HG02623 (cell line): ENCODE measurements around the gene SLC4A2.

Experiments
- ATAC-seq: cut with Tn5 transposase; IDR thresholded peaks from one replicate; pipeline ENCODE4 v1.9.1; 2021; ENCODE audit warnings: moderate library complexity; ENCODE audit not compliant: unreplicated experiment

The SLC4A2 gene

GRCh38 chr7:151114151-151115090 is 55.0 kb downstream of the SLC4A2 start:
- ATAC-seq: no peak

DNA sequence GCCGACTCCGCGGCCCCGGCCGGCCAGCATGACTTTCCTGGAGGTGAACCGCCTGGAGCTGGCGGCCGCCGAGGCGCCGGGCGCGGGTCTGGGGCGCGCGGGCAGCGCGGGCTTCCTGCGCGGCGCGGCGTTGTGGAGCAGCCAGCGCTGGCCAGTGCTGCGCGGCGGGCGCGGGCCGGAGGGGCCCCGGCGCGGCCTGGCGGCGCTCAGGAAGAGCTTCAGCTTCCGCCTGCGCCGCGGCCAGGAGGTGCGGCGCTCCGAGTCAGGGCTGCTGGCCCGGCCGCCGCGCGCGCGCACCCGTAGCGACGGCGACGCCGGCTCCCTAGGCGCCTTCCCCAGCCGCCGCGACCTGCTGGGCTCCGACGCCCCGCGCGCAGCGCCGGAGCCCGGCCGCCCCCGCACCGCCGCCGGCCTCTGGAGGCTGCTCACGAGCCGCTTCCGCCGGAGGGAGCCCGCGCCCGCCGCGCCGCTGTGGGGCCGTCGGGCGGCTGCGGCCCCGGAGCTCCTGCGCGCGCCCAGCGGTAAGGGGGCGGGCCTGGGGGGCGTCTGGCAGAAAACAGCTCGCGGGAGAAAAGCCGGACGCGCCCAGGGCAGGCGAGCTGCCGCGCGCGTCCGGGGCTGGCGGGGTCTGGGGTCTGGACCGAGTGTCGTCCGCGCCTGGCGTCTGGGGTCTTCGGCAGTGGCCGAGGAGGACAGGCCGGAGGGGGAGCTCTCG is 55.9 kb downstream of the SLC4A2 start:
- ATAC-seq: no peak

DNA sequence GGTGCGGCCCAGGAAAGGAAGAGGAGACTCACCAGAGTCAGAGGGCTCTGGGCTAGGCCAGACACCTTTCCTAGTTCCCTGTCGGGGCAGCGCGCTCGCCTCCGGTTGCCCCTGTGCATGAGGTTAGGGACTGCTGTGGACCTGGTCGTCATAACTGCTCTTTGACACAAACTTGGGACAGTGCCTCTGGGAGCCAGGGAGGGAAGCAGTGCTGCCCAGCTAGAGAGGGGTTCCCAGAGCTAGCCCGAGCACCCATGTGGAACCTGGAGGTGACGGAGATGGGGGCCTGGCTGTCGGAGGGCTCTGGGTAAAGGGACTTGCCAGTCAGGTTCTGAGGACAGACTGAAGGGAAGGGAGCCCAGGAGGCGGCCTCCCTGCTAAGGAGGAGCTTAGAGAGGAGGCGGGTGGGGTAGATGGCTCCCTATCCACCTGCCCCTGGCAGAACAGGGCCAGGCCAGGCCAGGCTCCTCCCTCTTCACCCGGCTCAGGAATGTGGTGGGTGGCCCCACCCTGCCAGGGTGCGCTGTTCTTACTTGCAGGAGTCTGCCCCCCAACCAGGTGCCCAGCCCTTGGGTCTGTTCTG is 56.5 kb downstream of the SLC4A2 start:
- no peak for ATAC-seq

DNA sequence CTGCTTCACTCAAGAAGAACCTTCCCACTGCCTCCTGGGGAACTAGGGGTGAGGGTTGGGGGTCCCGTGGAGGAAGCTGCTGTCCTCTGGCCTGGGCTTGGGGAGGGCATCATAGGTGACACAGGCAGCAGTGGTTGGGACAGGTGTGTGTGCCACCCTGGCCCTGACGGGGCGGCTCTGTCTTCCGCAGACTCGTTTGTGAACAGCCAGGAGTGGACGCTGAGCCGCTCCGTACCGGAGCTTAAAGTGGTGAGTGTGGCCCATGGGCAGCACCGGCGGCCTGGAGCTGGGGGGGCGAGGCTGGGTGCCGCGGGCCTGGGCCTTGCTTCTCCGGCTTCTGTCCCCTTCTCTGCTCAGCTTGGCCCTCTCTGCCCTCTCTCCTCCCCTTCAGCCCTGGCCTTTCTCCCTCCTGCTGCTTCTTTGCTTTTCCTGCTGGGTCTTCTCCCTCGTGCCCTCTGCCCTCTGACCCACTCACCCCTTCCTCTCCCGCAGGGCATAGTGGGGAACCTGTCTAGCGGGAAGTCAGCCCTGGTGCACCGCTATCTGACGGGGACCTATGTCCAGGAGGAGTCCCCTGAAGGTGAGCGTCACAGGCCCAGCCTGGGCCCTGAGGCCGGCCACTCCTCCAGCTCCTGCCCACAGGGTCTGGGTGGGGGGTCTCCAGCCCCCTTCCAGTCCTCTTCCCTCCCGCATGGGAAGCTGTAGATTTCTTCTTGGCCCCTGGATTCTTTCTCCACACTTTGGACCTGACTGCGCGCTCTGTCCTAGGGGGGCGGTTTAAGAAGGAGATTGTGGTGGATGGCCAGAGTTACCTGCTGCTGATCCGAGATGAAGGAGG is 57.4 kb downstream of the SLC4A2 start:
- no peak for ATAC-seq

DNA sequence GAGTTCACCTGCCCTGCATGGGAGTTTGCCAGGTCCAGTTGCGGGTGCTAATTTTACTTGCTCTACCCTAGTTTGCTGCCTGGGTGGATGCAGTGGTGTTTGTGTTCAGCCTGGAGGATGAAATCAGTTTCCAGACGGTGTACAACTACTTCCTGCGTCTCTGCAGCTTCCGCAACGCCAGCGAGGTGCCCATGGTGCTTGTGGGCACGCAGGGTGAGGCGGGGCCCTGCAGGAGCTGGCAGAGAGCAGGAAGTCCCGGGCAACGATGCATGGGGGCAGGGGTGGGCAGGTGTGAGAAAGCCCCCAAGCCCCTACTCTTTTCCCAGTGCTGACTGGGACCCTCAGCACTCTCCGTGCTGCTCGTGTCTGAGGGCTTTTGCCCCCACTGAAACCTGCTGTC is 58.2 kb downstream of the SLC4A2 start:
- ATAC-seq: no peak

DNA sequence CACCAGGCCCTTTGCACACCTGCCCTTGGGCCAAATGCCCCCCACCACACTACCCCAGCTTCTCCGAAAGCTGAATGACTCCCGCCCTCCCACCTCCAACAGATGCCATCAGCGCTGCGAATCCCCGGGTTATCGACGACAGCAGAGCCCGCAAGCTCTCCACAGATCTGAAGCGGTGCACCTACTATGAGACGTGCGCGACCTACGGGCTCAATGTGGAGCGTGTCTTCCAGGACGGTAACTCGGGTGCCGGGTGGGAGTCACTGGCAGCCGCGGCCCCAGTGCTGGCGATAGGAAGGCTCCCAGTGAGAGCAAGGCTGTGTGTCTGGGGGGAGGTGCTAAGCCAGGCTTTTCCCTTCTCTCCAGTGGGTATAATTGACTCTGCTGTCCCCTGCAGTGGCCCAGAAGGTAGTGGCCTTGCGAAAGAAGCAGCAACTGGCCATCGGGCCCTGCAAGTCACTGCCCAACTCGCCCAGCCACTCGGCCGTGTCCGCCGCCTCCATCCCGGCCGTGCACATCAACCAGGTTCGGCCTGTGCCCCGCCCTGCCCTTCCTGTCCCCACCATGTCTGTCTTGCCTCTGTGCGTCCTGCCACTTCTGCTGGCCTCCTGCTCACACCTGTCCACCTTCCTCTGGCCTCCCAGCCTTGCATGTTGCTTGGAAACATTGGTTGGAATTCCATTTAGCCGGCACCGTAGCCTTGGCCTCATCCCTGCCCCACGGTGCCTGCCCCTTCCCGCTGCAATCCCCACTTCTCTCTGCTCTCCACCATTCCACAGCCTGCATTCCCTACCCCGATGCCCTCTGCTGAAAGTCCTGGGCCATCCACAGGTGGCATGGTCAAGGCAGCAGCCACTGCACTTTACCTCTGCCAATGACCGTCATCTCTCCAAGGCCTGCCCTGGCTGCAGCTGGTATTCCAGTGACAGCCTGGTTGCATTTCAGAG is 59.0 kb downstream of the SLC4A2 start:
- no peak for ATAC-seq

DNA sequence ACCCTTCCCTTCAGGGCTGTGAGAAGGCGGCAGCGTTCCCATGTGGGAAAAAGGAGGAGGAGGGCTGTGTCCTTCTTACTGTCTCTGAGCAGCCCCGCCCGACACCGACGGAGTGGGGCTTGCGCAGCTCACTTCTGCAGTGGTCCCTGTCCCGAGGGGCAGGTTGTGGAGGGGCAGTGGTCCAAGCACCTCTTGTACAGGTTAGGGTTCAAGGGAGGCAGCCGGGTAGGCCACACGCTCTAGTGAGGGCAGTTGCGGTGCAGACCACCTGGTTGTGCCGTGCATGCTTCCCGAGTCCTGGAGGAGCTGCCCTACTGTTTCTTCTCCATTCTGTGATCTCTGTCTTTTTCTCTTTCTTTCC is 59.6 kb downstream of the SLC4A2 start:
- no peak for ATAC-seq

DNA sequence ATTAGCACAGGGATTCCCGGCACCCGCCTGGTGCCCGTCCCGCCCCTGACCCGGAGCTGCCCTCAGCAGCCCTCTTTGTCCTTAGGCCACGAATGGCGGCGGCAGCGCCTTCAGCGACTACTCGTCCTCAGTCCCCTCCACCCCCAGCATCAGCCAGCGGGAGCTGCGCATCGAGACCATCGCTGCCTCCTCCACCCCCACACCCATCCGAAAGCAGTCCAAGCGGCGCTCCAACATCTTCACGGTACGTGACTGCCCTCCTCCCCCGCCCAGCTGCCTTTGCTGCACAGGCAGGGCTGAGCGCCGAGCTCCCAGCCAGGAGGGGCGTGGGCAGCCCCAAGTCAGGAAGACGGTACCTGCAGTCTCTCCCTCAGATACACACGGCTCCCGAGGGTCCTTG is 60.5 kb downstream of the SLC4A2 start:
- ATAC-seq: no peak

- ATAC-seq: no peak
These were observed 61.5 kb downstream of the SLC4A2 start for GRCh38 chr7:151120896-151121295.

DNA sequence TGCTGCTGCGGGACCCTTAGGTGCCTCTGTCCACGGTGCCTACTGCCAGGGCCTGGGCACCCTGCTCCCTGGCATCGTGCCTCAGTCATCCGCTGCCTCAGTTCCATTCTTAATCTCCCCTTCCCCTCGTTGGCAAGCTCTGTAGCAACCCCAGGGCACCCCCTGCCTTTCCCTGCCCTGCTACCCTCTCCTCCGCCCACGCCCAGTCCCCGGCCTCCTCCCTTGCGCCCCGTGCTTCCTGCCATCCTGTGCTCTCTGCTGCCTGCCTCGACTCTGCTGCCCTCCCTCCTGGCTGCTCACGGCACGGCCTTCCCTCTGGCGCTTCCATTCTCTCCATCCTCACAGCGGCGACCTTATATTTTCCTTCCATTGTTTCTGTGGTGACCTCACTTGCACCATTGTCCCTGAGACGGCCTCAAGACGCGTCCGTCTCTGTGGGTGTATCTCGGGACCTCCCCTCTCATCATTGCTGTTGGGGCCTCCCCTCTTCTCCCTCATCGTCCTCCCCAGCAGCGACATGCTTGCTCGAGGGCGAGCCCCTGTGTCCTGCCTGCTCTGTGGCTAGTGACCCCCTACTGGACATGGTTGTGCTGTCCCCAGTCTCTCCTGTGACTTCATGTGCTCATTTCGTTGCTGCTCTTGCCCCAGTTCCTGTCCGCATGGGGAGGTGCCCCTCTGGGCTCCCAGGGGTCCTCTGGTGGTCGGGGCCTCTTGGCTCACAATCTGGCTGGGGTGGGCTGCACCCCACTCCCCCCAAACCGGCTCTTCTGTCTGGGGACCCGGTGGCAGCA is 62.2 kb downstream of the SLC4A2 start:
- no peak for ATAC-seq

GRCh38 chr7:151122276-151122675 is 62.9 kb downstream of the SLC4A2 start:
- ATAC-seq: no peak

- no peak for ATAC-seq
These were observed 63.4 kb downstream of the SLC4A2 start for GRCh38 chr7:151122796-151123157.

DNA sequence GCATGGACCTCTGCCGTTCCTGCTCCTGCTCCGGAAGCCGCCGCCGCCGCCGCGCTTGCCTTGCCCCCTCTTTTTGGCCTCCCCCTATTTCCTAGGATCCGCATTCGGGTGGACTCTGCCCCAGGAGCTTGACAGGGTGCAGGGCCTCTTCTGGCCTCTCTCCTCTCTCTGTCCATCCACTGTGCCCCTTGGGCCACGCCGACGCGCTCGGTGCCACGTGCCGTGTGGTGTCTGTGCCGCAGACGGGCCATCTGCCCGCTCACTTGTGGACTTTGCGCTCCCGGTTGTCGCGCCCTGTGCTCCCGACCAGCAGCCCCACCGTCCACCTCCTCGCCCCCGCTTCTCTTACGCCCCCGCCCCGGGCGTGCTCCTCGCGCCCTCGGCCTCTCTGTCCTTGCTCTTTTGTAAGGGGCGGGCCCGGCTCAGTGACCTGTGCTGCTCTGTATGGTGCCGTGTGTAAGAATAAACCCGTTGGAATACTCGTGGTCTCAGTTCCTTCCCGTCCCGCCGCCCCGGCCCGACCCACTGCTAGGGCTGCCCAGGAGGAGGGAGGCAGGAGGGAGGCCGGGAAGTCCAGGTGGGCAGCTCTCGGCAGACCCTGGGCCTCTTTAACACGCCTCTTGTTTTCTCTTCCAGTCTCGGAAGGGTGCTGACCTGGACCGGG is 63.9 kb downstream of the SLC4A2 start:
- ATAC-seq: no peak

GRCh38 chr7:151123822-151124464 is 64.6 kb downstream of the SLC4A2 start:
- peak; percentile 77 for ATAC-seq

DNA sequence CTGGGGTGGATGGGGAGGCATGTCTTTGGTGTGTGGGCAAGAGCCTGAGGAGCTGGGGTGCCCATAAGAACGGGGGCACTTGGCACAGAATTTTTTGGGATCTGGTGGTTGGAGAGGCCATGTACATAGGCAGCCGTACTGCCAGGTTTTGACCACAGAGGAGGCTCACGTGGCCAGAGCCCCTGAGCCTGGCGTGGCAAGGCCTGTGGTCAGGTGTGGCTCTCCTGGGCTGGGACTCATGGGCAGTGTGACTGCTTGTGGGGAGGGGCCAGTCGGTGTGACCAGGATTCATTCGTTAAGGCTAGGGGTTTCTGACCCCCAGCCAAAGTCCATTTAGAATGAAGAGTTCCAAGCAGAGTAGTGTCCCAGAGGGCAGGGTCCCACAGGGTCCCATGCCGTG is 65.1 kb downstream of the SLC4A2 start:
- ATAC-seq: no peak

- no peak for ATAC-seq
These were observed 65.6 kb downstream of the SLC4A2 start for GRCh38 chr7:151124899-151125399.

DNA sequence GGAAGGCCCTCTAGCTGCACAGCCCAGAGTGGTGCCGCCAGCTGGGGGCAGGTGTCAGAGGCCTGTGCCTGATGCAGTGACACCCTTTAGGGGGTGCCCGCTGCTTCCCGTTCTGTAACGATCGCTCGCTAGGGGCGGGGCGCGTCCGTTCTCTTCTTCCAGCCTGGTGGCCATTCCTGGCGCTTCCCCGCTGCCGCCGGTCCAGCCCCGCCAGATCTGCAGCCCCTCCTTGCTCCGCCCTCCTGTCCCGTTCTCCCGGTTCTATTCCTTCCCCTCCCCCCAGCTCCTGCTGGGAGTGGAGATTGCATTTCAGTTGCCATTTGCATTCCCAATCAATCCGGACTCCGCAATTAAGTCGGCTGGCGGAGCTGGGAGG is 66.1 kb downstream of the SLC4A2 start:
- no peak for ATAC-seq

GRCh38 chr7:151125846-151126481 is 66.6 kb downstream of the SLC4A2 start:
- no peak for ATAC-seq
